K562 (cell line): ENCODE results near the gene CTDSPL. TPM values are rescaled to one million over a fixed set of nuclear protein-coding genes. Genes with fewer than 3 reads are reported as not detected.
A peak's percentile ranks its signal among the peaks of the same experiment; 100 is the strongest.

Experiments used
- ATAC-seq: fragments of 200-7000 bp; cut with Tn5 transposase; 3 replicates; pipeline ENCODE4 v1.9.1; 2020; ENCODE audit warnings: moderate library complexity
- BruUV-seq: library from RNA; stranded (reverse); fragments of 400-500 nt; replicated peaks from 2 replicates; lab custom pipeline; 2021; lab: Mats Ljungman, UMichigan
- CTCF ChIA-PET: fragments of 300-600 bp; formaldehyde crosslinking; extraction: SDS; loops from one replicate; lab custom pipeline; 2021; ENCODE audit warnings: low intra/inter-chr PET ratio; lab: Yijun Ruan, JAX
- POLR2A ChIA-PET: fragments of 300-600, 350-650 bp; sonication (Branson Sonifier 250); formaldehyde crosslinking; extraction: SDS; loops from one replicate; lab custom pipeline; 2021; ENCODE audit warnings: antibody characterized with exemption, inconsistent platforms; lab: Yijun Ruan, JAX
- DNase-seq, 4 experiments: peaks; one replicate each; pipeline versions ENCODE4 v3.0.0 to v3.0.0-alpha.2; 2011 to 2018; ENCODE audit warnings: low spot score in 3 of 4, mixed read lengths in 3 of 4; ENCODE audit errors: extremely low read depth in 1 of 4
- FAIRE-seq: peaks from 2 replicates; lab custom pipeline; 2011; peaks lifted over from hg19 to GRCh38; lab: Jason Lieb, UNC
- H2AFZ ChIP-seq: 2 replicates; pipeline ENCODE4 v1.6.0; 2011; ENCODE audit warnings: low read depth, low read length, control low read depth, inconsistent platforms
- H3K27ac ChIP-seq: fragments of 200-600 bp; 3 replicates; pipeline ENCODE4 v1.8.0; 2011; ENCODE audit warnings: low read depth, mild to moderate bottlenecking, control low read depth, inconsistent platforms, low read length, moderate library complexity, mixed read lengths; ENCODE audit errors: extremely low read depth
- H3K27me3 ChIP-seq, 2 experiments: fragments of 300-600 bp in 1 of 2; 2 replicates in 1 of 2; 3 replicates in 1 of 2; pipeline versions ENCODE4 v1.6.0 to v1.8.0; 2011; ENCODE audit warnings: inconsistent platforms in 2 of 2, low read length in 2 of 2, mild to moderate bottlenecking in 1 of 2, mixed read lengths in 1 of 2, moderate library complexity in 1 of 2; ENCODE audit not compliant: control insufficient read depth in 2 of 2, insufficient read depth in 2 of 2
- H3K36me3 ChIP-seq: fragments of 300-600 bp; 3 replicates; pipeline ENCODE4 v1.8.0; 2011; ENCODE audit warnings: mild to moderate bottlenecking, low read length, inconsistent platforms; ENCODE audit not compliant: control insufficient read depth, insufficient read depth
- H3K4me1 ChIP-seq, 2 experiments: fragments of 200-600 bp in 1 of 2; replicated peaks in 1 of 2; 2 replicates in 1 of 2; 3 replicates in 1 of 2; pipeline versions ENCODE4 v1.5.1 to v1.8.0; 2011; ENCODE audit warnings: inconsistent platforms in 2 of 2, low read length in 2 of 2, mild to moderate bottlenecking in 1 of 2, mixed read lengths in 1 of 2, moderate library complexity in 1 of 2; ENCODE audit not compliant: control insufficient read depth in 2 of 2, insufficient read depth in 2 of 2
- H3K4me2 ChIP-seq: 2 replicates; pipeline ENCODE4 v1.6.1; 2011; ENCODE audit warnings: low read length, control low read depth, inconsistent platforms, mixed read lengths; ENCODE audit not compliant: insufficient read depth
- H3K4me3 ChIP-seq: fragments of 200-600 bp; sonication (generic), shearing (Covaris generic); 2 replicates; pipeline ENCODE4 v1.5.1; 2016; ENCODE audit warnings: control low read depth, inconsistent platforms
- H3K79me2 ChIP-seq: fragments of 200-600 bp; 3 replicates; pipeline ENCODE4 v1.8.0; 2011; ENCODE audit warnings: low read length, inconsistent platforms; ENCODE audit not compliant: control insufficient read depth, insufficient read depth
- H3K9ac ChIP-seq, 2 experiments: 2 replicates each; pipeline versions ENCODE4 v1.6.0 to v1.6.1; 2011; ENCODE audit warnings: low read depth in 2 of 2, low read length in 2 of 2, control low read depth in 1 of 2, inconsistent platforms in 1 of 2, mild to moderate bottlenecking in 1 of 2, mixed read lengths in 1 of 2; ENCODE audit not compliant: insufficient read depth in 1 of 2
- H3K9me1 ChIP-seq: one replicate; pipeline ENCODE4 v1.6.0; 2011; ENCODE audit warnings: inconsistent platforms, mild to moderate bottlenecking, low read length, moderate library complexity; ENCODE audit not compliant: control insufficient read depth, insufficient read depth
- H3K9me3 ChIP-seq: replicated peaks from 2 replicates; pipeline ENCODE4 v1.5.1; 2011; ENCODE audit warnings: low read depth, low read length, inconsistent platforms; ENCODE audit not compliant: control insufficient read depth, insufficient read depth
- H4K20me1 ChIP-seq: replicated peaks from 2 replicates; pipeline ENCODE4 v1.6.1; 2011; ENCODE audit warnings: low read length, inconsistent platforms, mixed read lengths; ENCODE audit not compliant: control insufficient read depth, insufficient read depth
- MCM3 ChIP-seq: fragments of 450-650 bp; IDR thresholded peaks from 2 replicates; pipeline ENCODE4 v1.6.1; 2016
- SMARCB1 ChIP-seq: IDR thresholded peaks from 2 replicates; pipeline ENCODE4 v1.6.1; 2011; ENCODE audit warnings: improper control_type of control experiment, low read depth; ENCODE audit not compliant: insufficient read length
- TAF1 ChIP-seq: IDR thresholded peaks from 2 replicates; pipeline ENCODE4 v1.6.1; 2011; ENCODE audit warnings: mild to moderate bottlenecking, low read length, moderate library complexity; ENCODE audit not compliant: insufficient read depth, control insufficient read depth, severe bottlenecking; ENCODE audit errors: extremely low read depth
- ZNF140 ChIP-seq: fragments of 250-450 bp; sonication (Bioruptor Pico); IDR thresholded peaks from 2 replicates; pipeline ENCODE4 v1.8.0; 2021; ENCODE audit warnings: moderate library complexity, mild to moderate bottlenecking, inconsistent platforms
- ZNF354B ChIP-seq: fragments of 250-450 bp; sonication (Bioruptor Pico); IDR thresholded peaks from 2 replicates; pipeline ENCODE4 v1.4.0; 2020
- ZNF717 ChIP-seq: fragments of 250-450 bp; sonication (Bioruptor Pico); IDR thresholded peaks from 2 replicates; pipeline ENCODE4 v1.5.0; 2021
- WGBS: fragments of 100-300 bp; shearing (Covaris generic); methylation state at CpG from one replicate; pipeline ENCODE4 v1.1.6; 2016; ENCODE audit warnings: low coverage, mixed read lengths; ENCODE audit not compliant: insufficient coverage; ENCODE audit errors: missing lambda C conversion rate; 5-methylcytosine and 5-hydroxymethylcytosine counted together
- in situ Hi-C: fragments of 300-500 bp; cut with MboI; formaldehyde crosslinking; loops from 4 replicates; pipeline ENCODE4 v1.15.0; 2018; ENCODE audit warnings: inconsistent platforms, mixed read lengths
- intact Hi-C: fragments of 100-400 bp; cut with micrococcal nuclease; formaldehyde crosslinking; loops from 2 replicates; pipeline ENCODE4 v1.14.2; 2022
- polyA plus RNA-seq, 8 experiments: library from polyadenylated mRNA; depleted of rRNA in 4 of 8; stranded (reverse) in 5 of 8; unstranded in 3 of 8; fragments of >200 nt; fragmentation: Nextera tagmentation in 2 of 8; fragmentation: Illumina TruSeq in 1 of 8; extraction: Ambion mirVana in 2 of 8; extraction: Trizol in 1 of 8; gene quantifications; 2 replicates each; pipeline versions ENCODE4 v1.2.1 to v1.2.3, GENCODE V29; 2011 to 2014; ENCODE audit warnings: inconsistent platforms in 1 of 8, missing spikeins in 1 of 8
- total RNA-seq, 7 experiments: library from RNA; depleted of rRNA in 6 of 7; stranded (reverse); fragments of >200 nt in 6 of 7; fragmentation: Illumina TruSeq in 2 of 7; extraction: Trizol in 2 of 7; gene quantifications; 2 replicates each; pipeline versions ENCODE4 v1.2.1 to v1.2.3, GENCODE V29; 2011 to 2021; ENCODE audit warnings: low replicate concordance in 1 of 7
- TF ChIP-seq, protein P1 (sequence below): sonication (generic); formaldehyde crosslinking; IDR thresholded peaks from 2 replicates; pipeline ENCODE4 v1.8.0; 2022; ENCODE audit warnings: mild to moderate bottlenecking, missing genetic modification reagents, borderline replicate concordance
- TF ChIP-seq, protein P2 (sequence below): fragments of 250-450 bp; sonication (Bioruptor Pico); IDR thresholded peaks from 2 replicates; pipeline ENCODE4 v1.8.0; 2021; ENCODE audit warnings: mild to moderate bottlenecking, moderate library complexity

The CTDSPL gene
- total and polyA plus RNA-seq, 9 of the 15 experiments (the other 6 are each of a cell fraction or from before 2014, with no cell fraction given), result 5.1 to 19.3 (median 11.3) TPM

GRCh38 chr3:38016847-38017444 lies 155.3 kb downstream of the CTDSPL start (continued):
- TF ChIP-seq, protein P1, sequence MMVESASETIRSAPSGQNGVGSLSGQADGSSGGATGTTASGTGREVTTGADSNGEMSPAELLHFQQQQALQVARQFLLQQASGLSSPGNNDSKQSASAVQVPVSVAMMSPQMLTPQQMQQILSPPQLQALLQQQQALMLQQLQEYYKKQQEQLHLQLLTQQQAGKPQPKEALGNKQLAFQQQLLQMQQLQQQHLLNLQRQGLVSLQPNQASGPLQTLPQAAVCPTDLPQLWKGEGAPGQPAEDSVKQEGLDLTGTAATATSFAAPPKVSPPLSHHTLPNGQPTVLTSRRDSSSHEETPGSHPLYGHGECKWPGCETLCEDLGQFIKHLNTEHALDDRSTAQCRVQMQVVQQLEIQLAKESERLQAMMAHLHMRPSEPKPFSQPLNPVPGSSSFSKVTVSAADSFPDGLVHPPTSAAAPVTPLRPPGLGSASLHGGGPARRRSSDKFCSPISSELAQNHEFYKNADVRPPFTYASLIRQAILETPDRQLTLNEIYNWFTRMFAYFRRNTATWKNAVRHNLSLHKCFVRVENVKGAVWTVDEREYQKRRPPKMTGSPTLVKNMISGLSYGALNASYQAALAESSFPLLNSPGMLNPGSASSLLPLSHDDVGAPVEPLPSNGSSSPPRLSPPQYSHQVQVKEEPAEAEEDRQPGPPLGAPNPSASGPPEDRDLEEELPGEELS (CRISPR knock-in tag), result no peak
- TF ChIP-seq, all 486 proteins: peak for 3

DNA sequence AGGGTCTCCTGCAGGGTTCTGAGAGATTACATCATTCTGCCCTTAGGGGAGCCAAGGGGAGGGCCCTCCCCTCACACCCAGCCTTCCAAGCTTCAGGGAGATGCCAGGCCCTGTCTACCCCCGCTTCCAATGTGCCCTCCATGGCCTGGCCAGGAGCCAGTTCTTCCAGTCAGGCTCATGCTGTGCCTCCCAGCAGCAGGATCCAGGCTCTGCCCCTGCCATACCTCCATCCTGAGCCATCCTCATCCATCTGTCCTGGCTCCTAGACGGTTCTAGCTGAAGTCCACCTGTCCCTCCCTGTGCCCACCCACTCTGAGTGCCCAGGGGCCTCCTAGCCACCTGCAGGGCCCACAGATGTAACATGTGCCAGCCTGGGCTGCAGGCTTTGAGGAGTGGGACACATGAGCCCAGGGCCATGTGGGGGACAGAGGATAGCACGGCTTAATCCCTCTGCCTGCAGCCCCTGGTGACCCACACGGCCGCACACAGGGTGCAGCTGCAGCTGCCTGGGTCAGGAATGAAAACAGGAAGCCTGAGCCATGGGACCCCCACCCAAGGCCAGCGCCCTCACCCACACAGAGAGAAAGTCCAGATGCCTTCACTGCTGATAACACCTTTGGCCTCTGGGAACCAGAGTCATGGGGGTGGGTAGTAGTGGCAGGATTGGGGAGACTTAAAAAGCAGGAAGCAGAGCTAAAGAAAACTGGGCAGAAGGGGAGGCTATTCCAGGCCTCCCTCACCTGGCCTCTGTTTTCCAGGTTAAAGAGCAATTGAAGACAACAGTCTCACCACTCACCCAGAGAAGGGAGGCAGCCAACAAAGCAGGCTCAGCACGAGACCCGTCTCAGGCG lies 156.0 kb downstream of the CTDSPL start:
- BruUV-seq, result no TSS peak
- Histone ChIP-seq H3K4me1 (peaks cover 57 to 64% of the 10 kb centered on the region in 2 experiments), H3K9ac (peak overlapping the region; percentile 80 to 96), H2AFZ (no peak overlapping the region), H3K9me3 (no peaks in the 10 kb centered on the region), H3K9me1 (peaks cover 6% of the 10 kb centered on the region), H3K4me3 (peak overlapping the region; percentile 50), H3K4me2 (peak overlapping the region; percentile 95), H3K79me2 (peaks cover 69% of the 10 kb centered on the region), H3K36me3 (peaks cover 51% of the 10 kb centered on the region), H3K27me3 (no peaks in the 10 kb centered on the region), H4K20me1 (peaks cover 3% of the 10 kb centered on the region; the same call in 1 of the 2 replicates), H3K27ac (peak overlapping the region; percentile 79; the same call in 2 of the 3 replicates)
- POLR2A ChIA-PET, result interaction anchor here (1.0 to 2.1 kb wide), 3 partner anchors 12 to 27 kb away, joined by 3 to 6 read pairs (median 3); no protein-coding TSS in a partner anchor
- DNase-seq, result peak in 3 of 4 experiments; percentile 28 to 64 (median 47)
- in situ Hi-C loops (no loop called here), intact Hi-C loops (no loop called here)
- peak; percentile 1; the same call in 2 of the 3 replicates for ATAC-seq
- CTCF ChIA-PET, result no interaction called here
- WGBS, result 17% methylated on average over 9 of the region's 9 CpGs
- FAIRE-seq, result peak; percentile 23
- TF ChIP-seq TAF1 (peak; percentile 4), ZNF354B (CRISPR knock-in tag) (no peak), ZNF140 (CRISPR knock-in tag) (no peak), ZNF717 (CRISPR knock-in tag) (no peak), SMARCB1 (peak; percentile 37), MCM3 (no peak)
- TF ChIP-seq, protein P2, sequence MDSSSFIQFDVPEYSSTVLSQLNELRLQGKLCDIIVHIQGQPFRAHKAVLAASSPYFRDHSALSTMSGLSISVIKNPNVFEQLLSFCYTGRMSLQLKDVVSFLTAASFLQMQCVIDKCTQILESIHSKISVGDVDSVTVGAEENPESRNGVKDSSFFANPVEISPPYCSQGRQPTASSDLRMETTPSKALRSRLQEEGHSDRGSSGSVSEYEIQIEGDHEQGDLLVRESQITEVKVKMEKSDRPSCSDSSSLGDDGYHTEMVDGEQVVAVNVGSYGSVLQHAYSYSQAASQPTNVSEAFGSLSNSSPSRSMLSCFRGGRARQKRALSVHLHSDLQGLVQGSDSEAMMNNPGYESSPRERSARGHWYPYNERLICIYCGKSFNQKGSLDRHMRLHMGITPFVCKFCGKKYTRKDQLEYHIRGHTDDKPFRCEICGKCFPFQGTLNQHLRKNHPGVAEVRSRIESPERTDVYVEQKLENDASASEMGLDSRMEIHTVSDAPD (CRISPR knock-in tag), result no peak
